ENCODE results near the gene KIN. TPM values are rescaled to one million over a fixed set of nuclear protein-coding genes. Genes with fewer than 3 reads are reported as not detected.
"Not testable (repeated sequence)": the region's sequence is repeated elsewhere in the genome, so short reads cannot be mapped to it uniquely, and the experiment has no call there.

KIN gene
- polyA plus RNA-seq, 4 donors = 19.4 to 25.0 (median 22.2) TPM

- no peak for DNase-seq (ENCODE audit: low read depth in 4 of 4, low spot score in 2 of 4)
Observed at GRCh38 chr10:7744307-7744706, 43.5 kb downstream of the KIN start.

GRCh38 chr10:7738536-7739407 is 49.0 kb downstream of the KIN start:
- DNase-seq (ENCODE audit: low read depth in 4 of 4, low spot score in 2 of 4) = no peak

GRCh38 chr10:7734821-7735220 is 53.0 kb downstream of the KIN start:
- DNase-seq (ENCODE audit: low read depth in 4 of 4, low spot score in 2 of 4) = no peak

GRCh38 chr10:7722927-7723529 is 64.8 kb downstream of the KIN start:
- no peak for DNase-seq (ENCODE audit: low read depth in 4 of 4, low spot score in 2 of 4)

- no peak for DNase-seq (ENCODE audit: low read depth in 4 of 4, low spot score in 2 of 4)
Observed at GRCh38 chr10:7720478-7720877, 67.3 kb downstream of the KIN start.

GRCh38 chr10:7718685-7719084 is 69.1 kb downstream of the KIN start:
- DNase-seq (ENCODE audit: low read depth in 4 of 4, low spot score in 2 of 4) = no peak

GRCh38 chr10:7717767-7718166 is 70.0 kb downstream of the KIN start:
- DNase-seq (ENCODE audit: low read depth in 4 of 4, low spot score in 2 of 4) = no peak

- DNase-seq (ENCODE audit: low read depth in 4 of 4, low spot score in 2 of 4) = no peak
Observed at GRCh38 chr10:7715515-7715914, 72.3 kb downstream of the KIN start.

GRCh38 chr10:7711075-7711474 is 76.7 kb downstream of the KIN start:
- not testable (repeated sequence) for DNase-seq (ENCODE audit: low read depth in 4 of 4, low spot score in 2 of 4)

GRCh38 chr10:7710446-7710845 is 77.3 kb downstream of the KIN start:
- DNase-seq (ENCODE audit: low read depth in 4 of 4, low spot score in 2 of 4) = no peak

- DNase-seq (ENCODE audit: low read depth in 4 of 4, low spot score in 2 of 4) = no peak
Observed at GRCh38 chr10:7708832-7709231, 79.0 kb downstream of the KIN start.

GRCh38 chr10:7707858-7708622 is 79.8 kb downstream of the KIN start:
- DNase-seq (ENCODE audit: low read depth in 4 of 4, low spot score in 2 of 4) = no peak

GRCh38 chr10:7707102-7707501 is 80.7 kb downstream of the KIN start:
- DNase-seq (ENCODE audit: low read depth in 4 of 4, low spot score in 2 of 4) = no peak

GRCh38 chr10:7706534-7707073 is 81.2 kb downstream of the KIN start:
- no peak for DNase-seq (ENCODE audit: low read depth in 4 of 4, low spot score in 2 of 4)

GRCh38 chr10:7705341-7705740 is 82.5 kb downstream of the KIN start:
- DNase-seq (ENCODE audit: low read depth in 4 of 4, low spot score in 2 of 4) = no peak

GRCh38 chr10:7704071-7705016 is 83.4 kb downstream of the KIN start:
- DNase-seq (ENCODE audit: low read depth in 4 of 4, low spot score in 2 of 4) = no peak

- no peak for DNase-seq (ENCODE audit: low read depth in 4 of 4, low spot score in 2 of 4)
Observed at GRCh38 chr10:7703140-7703539, 84.7 kb downstream of the KIN start, which contains the start of gene ITIH2. Gene ITIH2, plus strand, starts transcription at chr10:7703316. Its CDS starts 119 bp downstream, at chr10:7703435.

GRCh38 chr10:7702288-7702812 is 85.4 kb downstream of the KIN start:
- no peak for DNase-seq (ENCODE audit: low read depth in 4 of 4, low spot score in 2 of 4)

GRCh38 chr10:7701158-7701742 is 86.5 kb downstream of the KIN start:
- DNase-seq (ENCODE audit: low read depth in 4 of 4, low spot score in 2 of 4) = no peak

Data from left renal cortex interstitium (tissue), 4 donors.